GM12872 (cell line): ENCODE data around the gene CEBPZ.

Source experiments
- CTCF ChIP-seq: IDR thresholded peaks from 3 replicates; pipeline ENCODE4 v1.5.1; 2011; ENCODE audit warnings: low read depth, mild to moderate bottlenecking, low read length, moderate library complexity; ENCODE audit not compliant: insufficient read depth

The CEBPZ gene

GRCh38 chr2:37230581-37230980, 815 bp downstream of the CEBPZ start:
- no peak for TF ChIP-seq CTCF

DNA sequence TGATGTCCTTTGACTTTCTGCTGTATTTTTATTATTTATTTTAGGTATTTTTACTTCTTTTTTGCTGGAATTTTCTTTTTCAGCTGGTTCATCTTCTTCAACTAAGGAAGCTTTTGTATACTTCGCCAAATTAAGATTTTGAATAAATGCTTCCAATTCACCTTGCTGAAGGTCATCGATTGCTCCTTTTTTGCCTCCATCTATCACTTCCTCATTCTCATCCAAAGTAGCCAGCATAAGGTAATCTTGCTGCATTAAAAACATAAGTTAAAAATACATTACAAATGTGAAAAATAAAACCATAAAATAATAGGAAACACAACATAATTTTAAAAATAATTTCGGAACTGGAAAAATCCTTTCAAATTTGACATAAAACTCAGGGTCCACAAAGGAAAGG, 2.6 kb downstream of the CEBPZ start:
- TF ChIP-seq CTCF = no peak

GRCh38 chr2:37226863-37227262, 4.5 kb downstream of the CEBPZ start:
- no peak for TF ChIP-seq CTCF

GRCh38 chr2:37224063-37224462, 7.3 kb downstream of the CEBPZ start:
- no peak for TF ChIP-seq CTCF

DNA sequence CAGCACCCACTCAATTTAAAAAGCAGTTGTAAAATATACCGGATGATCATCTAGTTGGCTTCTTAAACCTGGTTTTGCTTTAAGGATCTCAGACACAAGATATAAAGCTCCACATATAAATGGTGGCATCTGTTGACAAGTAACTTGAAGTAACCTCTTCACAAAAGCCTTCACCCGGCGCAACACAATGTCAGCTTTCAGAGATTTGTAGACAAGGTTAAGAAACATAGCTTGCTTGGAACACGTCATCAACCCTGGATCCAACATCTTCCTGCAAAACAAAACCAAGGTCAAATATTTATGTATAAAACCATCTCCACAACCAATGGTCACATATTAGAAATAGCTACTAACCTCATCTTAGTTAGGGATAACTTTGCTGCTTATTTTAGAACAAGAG, 8.3 kb downstream of the CEBPZ start:
- no peak for TF ChIP-seq CTCF

DNA sequence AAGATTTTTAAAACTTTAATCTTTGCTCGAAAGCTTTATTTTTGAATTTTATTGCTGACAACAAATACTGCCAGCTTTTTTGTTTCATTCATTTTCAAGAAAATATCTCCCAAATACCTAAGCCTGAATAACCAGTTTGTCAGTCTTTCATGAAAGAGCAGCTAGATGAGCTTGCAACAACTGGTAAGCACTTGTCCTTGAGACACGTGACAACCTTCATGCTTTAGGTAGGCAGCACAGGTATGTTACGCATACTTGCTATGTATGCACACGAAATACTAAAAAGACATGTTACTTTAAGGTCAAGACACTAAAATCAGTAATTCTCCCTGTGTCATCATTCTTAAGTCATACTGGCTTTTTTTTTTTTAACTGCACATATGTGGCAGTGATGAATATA, 12.3 kb downstream of the CEBPZ start:
- TF ChIP-seq CTCF = no peak

- no peak for TF ChIP-seq CTCF
Observed at GRCh38 chr2:37215250-37215649, 16.1 kb downstream of the CEBPZ start.

GRCh38 chr2:37211939-37212338, 19.5 kb downstream of the CEBPZ start:
- no peak for TF ChIP-seq CTCF
